HepG2 (cell line): Measurements from ENCODE around the gene PCIF1. TPM values are rescaled to one million over a fixed set of nuclear protein-coding genes. Genes with fewer than 3 reads are reported as not detected.
A peak's percentile ranks its signal among the peaks of the same experiment; 100 is the strongest.

Experiments
- FOSL2 ChIP-seq: sonication (generic); formaldehyde crosslinking; IDR thresholded peaks from 2 replicates; pipeline ENCODE4 v1.4.0; 2020; ENCODE audit warnings: missing genetic modification reagents
- GMEB1 ChIP-seq: sonication (generic); formaldehyde crosslinking; IDR thresholded peaks from 2 replicates; pipeline ENCODE4 v1.5.1; 2020; ENCODE audit warnings: missing genetic modification reagents, mild to moderate bottlenecking, borderline replicate concordance
- HES4 ChIP-seq: sonication (generic); formaldehyde crosslinking; IDR thresholded peaks from 2 replicates; pipeline ENCODE4 v1.9.0; 2021; ENCODE audit warnings: mild to moderate bottlenecking, missing genetic modification reagents, borderline replicate concordance
- JARID2 ChIP-seq: sonication (generic); formaldehyde crosslinking; IDR thresholded peaks from 2 replicates; pipeline ENCODE4 v1.8.1; 2023; ENCODE audit warnings: missing genetic modification reagents, inconsistent platforms; ENCODE audit not compliant: insufficient replicate concordance
- JUN ChIP-seq: sonication (generic); formaldehyde crosslinking; IDR thresholded peaks from 2 replicates; pipeline ENCODE4 v1.4.0; 2020; ENCODE audit warnings: mild to moderate bottlenecking, missing genetic modification reagents
- MXI1 ChIP-seq: IDR thresholded peaks from 3 replicates; pipeline ENCODE4 v1.6.1; 2012; ENCODE audit warnings: low read depth, low read length, inconsistent platforms, borderline replicate concordance
- NCOA1 ChIP-seq: sonication (generic); formaldehyde crosslinking; IDR thresholded peaks from 2 replicates; pipeline ENCODE4 v1.9.0; 2021; ENCODE audit warnings: missing genetic modification reagents
- NCOR1 ChIP-seq: fragments of 200-600 bp; sonication (generic); IDR thresholded peaks from 2 replicates; pipeline ENCODE4 v1.7.0; 2017; ENCODE audit warnings: antibody characterized with exemption, low read length, borderline replicate concordance
- POLR2G ChIP-seq: fragments of 200-400 bp; formaldehyde crosslinking; IDR thresholded peaks from 2 replicates; pipeline ENCODE4 v1.6.1; 2018; ENCODE audit warnings: mild to moderate bottlenecking, low read depth, low read length, moderate library complexity
- REPIN1 ChIP-seq: sonication (generic); formaldehyde crosslinking; IDR thresholded peaks from 2 replicates; pipeline ENCODE4 v1.8.0; 2022; ENCODE audit warnings: missing genetic modification reagents, low read depth, mild to moderate bottlenecking, borderline replicate concordance
- SNRNP70 ChIP-seq: fragments of 200-400 bp; formaldehyde crosslinking; IDR thresholded peaks from 2 replicates; pipeline ENCODE4 v1.6.1; 2017; ENCODE audit warnings: mild to moderate bottlenecking, low read depth, low read length, moderate library complexity
- TBL1XR1 ChIP-seq: fragments of 150-350 bp; IDR thresholded peaks from 2 replicates; pipeline ENCODE4 v1.6.1; 2014; ENCODE audit warnings: borderline replicate concordance, low read length; ENCODE audit not compliant: partially characterized antibody
- ZSCAN25 ChIP-seq: sonication (generic); formaldehyde crosslinking; IDR thresholded peaks from 2 replicates; pipeline ENCODE4 v1.8.0; 2022; ENCODE audit warnings: mild to moderate bottlenecking, missing genetic modification reagents
- polyA plus RNA-seq, 8 experiments: library from polyadenylated mRNA; depleted of rRNA in 3 of 8; stranded (reverse) in 7 of 8; unstranded in 1 of 8; fragments of >200 nt; fragmentation: Illumina TruSeq in 4 of 8; extraction: Trizol in 4 of 8; gene quantifications; 2 replicates each; pipeline versions ENCODE4 v1.2.1 to v1.2.3, GENCODE V29; 2011 to 2016; ENCODE audit warnings: low read depth in 4 of 8, missing spikeins in 1 of 8, mixed read lengths in 1 of 8; ENCODE audit not compliant: insufficient read depth in 1 of 8
- total RNA-seq, 5 experiments: library from RNA; depleted of rRNA; stranded (reverse); fragments of >200 nt; fragmentation: Illumina TruSeq; extraction: Trizol; gene quantifications; 2 replicates each; pipeline ENCODE4 v1.2.3, GENCODE V29; 2016; ENCODE audit warnings: low read depth in 1 of 5
- TF ChIP-seq, protein P1 (sequence below): IDR thresholded peaks from 2 replicates; pipeline ENCODE4 v1.6.1; 2016; ENCODE audit warnings: mild to moderate bottlenecking, missing biosample characterization, missing genetic modification reagents
- TF ChIP-seq, protein P2 (sequence below): sonication (generic); formaldehyde crosslinking; IDR thresholded peaks from 2 replicates; pipeline ENCODE4 v1.9.0; 2021; ENCODE audit warnings: mild to moderate bottlenecking, missing genetic modification reagents

PCIF1 gene
- total and polyA plus RNA-seq, 2 of the 13 experiments (the other 11 are each of a cell fraction or from before 2014, with no cell fraction given), result 20.9 to 24.4 TPM

DNA sequence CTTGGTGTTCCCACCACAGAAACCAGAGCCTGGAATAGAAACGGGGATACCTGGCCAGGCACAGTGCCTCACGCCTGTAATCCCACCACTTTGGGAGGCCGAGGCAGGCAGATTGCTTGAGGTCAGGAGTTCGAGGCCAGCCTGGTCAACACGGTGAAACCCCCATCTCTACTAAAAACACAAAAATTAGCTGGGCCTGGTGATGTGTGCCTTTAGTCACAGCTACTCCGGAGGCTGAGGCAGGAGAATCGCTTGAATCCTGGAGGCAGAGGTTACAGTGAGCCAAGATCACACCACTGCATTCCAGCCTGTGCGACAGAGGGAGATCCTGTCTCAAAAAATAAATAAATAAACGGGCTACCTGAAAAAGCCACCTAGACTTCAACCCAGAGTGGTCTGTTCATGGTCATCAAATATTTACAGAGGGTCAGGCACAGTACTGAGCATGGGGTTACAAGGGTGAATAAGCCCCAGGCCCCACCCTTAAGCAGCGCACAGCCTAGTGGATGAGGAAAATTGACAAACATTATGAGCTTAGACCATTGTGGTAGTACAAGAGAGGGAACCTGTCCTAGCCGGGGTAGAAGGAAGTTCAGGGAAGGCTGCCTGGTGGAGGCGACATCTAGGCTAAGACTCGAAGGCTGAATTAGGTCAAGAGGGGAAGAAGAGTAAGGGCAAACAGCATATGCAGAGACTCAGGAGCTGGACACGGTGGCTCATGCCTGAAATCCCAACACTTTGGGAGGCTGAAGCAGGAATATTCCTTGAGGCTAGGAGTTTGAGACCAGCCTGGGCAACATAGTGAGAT is 7.2 kb upstream of the PCIF1 start (continued):
- TF ChIP-seq MXI1, result peak; percentile 72; the same call in 1 of the 3 replicates
- peak; percentile 87; the same call in 1 of the 2 replicates for TF ChIP-seq REPIN1 (CRISPR knock-in tag)
- TF ChIP-seq, protein P1, sequence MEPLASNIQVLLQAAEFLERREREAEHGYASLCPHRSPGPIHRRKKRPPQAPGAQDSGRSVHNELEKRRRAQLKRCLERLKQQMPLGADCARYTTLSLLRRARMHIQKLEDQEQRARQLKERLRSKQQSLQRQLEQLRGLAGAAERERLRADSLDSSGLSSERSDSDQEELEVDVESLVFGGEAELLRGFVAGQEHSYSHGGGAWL, result no peak
- TF ChIP-seq, protein P2, sequence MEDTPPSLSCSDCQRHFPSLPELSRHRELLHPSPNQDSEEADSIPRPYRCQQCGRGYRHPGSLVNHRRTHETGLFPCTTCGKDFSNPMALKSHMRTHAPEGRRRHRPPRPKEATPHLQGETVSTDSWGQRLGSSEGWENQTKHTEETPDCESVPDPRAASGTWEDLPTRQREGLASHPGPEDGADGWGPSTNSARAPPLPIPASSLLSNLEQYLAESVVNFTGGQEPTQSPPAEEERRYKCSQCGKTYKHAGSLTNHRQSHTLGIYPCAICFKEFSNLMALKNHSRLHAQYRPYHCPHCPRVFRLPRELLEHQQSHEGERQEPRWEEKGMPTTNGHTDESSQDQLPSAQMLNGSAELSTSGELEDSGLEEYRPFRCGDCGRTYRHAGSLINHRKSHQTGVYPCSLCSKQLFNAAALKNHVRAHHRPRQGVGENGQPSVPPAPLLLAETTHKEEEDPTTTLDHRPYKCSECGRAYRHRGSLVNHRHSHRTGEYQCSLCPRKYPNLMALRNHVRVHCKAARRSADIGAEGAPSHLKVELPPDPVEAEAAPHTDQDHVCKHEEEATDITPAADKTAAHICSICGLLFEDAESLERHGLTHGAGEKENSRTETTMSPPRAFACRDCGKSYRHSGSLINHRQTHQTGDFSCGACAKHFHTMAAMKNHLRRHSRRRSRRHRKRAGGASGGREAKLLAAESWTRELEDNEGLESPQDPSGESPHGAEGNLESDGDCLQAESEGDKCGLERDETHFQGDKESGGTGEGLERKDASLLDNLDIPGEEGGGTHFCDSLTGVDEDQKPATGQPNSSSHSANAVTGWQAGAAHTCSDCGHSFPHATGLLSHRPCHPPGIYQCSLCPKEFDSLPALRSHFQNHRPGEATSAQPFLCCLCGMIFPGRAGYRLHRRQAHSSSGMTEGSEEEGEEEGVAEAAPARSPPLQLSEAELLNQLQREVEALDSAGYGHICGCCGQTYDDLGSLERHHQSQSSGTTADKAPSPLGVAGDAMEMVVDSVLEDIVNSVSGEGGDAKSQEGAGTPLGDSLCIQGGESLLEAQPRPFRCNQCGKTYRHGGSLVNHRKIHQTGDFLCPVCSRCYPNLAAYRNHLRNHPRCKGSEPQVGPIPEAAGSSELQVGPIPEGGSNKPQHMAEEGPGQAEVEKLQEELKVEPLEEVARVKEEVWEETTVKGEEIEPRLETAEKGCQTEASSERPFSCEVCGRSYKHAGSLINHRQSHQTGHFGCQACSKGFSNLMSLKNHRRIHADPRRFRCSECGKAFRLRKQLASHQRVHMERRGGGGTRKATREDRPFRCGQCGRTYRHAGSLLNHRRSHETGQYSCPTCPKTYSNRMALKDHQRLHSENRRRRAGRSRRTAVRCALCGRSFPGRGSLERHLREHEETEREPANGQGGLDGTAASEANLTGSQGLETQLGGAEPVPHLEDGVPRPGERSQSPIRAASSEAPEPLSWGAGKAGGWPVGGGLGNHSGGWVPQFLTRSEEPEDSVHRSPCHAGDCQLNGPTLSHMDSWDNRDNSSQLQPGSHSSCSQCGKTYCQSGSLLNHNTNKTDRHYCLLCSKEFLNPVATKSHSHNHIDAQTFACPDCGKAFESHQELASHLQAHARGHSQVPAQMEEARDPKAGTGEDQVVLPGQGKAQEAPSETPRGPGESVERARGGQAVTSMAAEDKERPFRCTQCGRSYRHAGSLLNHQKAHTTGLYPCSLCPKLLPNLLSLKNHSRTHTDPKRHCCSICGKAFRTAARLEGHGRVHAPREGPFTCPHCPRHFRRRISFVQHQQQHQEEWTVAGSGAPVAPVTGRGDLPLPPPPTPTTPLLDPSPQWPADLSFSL (CRISPR knock-in tag), result 0 out of 2 replicates have a peak, but pooled peaks have one; percentile 32
- TF ChIP-seq SNRNP70, result no peak
- peak; percentile 26 for TF ChIP-seq NCOA1
- 0 out of 2 replicates have a peak, but pooled peaks have one; percentile 38 for TF ChIP-seq HES4 (CRISPR knock-in tag)
- peak; percentile 96 for TF ChIP-seq TBL1XR1
- peak; percentile 57; the same call in 1 of the 2 replicates for TF ChIP-seq JUN (CRISPR knock-in tag)
- TF ChIP-seq NCOR1, result peak; percentile 92
- peak; percentile 45 for TF ChIP-seq POLR2G
- peak; percentile 56 for TF ChIP-seq GMEB1 (CRISPR knock-in tag)
- peak; percentile 88 for TF ChIP-seq FOSL2 (CRISPR knock-in tag)
- TF ChIP-seq ZSCAN25, result peak; percentile 90
- TF ChIP-seq JARID2, result peak; percentile 73
